Heart left ventricle (tissue), 13 donors: ENCODE data around the gene DSCAML1.

ENCODE experiments used
- CTCF ChIP-seq, 12 donors: fragments of 200-600 bp; sonication (generic) in 4 of 12; IDR thresholded peaks; one replicate each; pipeline versions ENCODE4 v1.5.0 to v1.8.0; 2018 to 2022; ENCODE audit warnings: antibody characterized with exemption in 12 of 12, mild to moderate bottlenecking in 5 of 12
- POLR2A ChIP-seq, 2 donors: fragments of 450-650 bp; IDR thresholded peaks; one replicate each; pipeline ENCODE4 v1.6.1; 2017; ENCODE audit warnings: antibody characterized with exemption in 2 of 2, mild to moderate bottlenecking in 2 of 2, moderate library complexity in 2 of 2
- donor health status: ischemic (EF 13 %, LVEDD 7.1; RV severe dilation, severe dysfunction).
- donor health status: DM: no; HTN: yes; CAD: no.
- donor health status: DM: no; HTN: no; CAD: no.
- donor health status: ischemic (EF 25% LVEDD 6.9; RV normal size, moderate dysfunction).
- donor health status: ischemic (EF 25% LVEDD 5.7; RV mildly dilated, moderate dysfunction).
- donor health status: ischemic (EF 35%, LVEDD 5.7; RV mildly dilated, moderate dysfunction).
- donor health status: nonischemic (EF 11% LVEDD 7.7; RV severe dilation, severe dysfunction).
- donor health status: DM: yes; HTN: yes; CAD: no.
- donor health status: PGD.
- donor health status: ischemic (EF 29% LVEDD 5.4; RV normal size, mild dysfunction).
- donor health status: nonischemic (EF 23%, LVEDD 6.1; RV moderate dilation, normal function).

GRCh38 chr11:117478926-117479325, 318.1 kb downstream of the DSCAML1 start:
- TF ChIP-seq POLR2A (IDR thresholded peaks at IDR 0.05) (no peak), CTCF (IDR thresholded peaks at IDR 0.05) (no peak)
